Liver (tissue), 9 donors: ENCODE measurements around the gene NPAS2. TPM values are rescaled to one million over a fixed set of nuclear protein-coding genes. Genes with fewer than 3 reads are reported as not detected.

Experiments
- DNase-seq: peaks from one replicate; pipeline ENCODE4 v3.0.0-alpha.2; 2017; ENCODE audit warnings: low spot score
- H3K27ac ChIP-seq, 2 donors: one replicate each; pipeline ENCODE4 v1.7.0; 2013; ENCODE audit warnings: inconsistent platforms in 2 of 2, low read length in 2 of 2, control low read depth in 1 of 2, low read depth in 1 of 2, mild to moderate bottlenecking in 1 of 2
- H3K27me3 ChIP-seq, 4 donors: one replicate each; pipeline versions ENCODE4 v1.6.1 to v1.7.0; 2013; ENCODE audit warnings: low read length in 3 of 4, inconsistent platforms in 1 of 4, mild to moderate bottlenecking in 1 of 4, moderate library complexity in 1 of 4; ENCODE audit not compliant: control insufficient read depth in 4 of 4, insufficient read depth in 4 of 4
- H3K36me3 ChIP-seq, 4 donors: one replicate each; pipeline versions ENCODE4 v1.6.1 to v1.7.0; 2013; ENCODE audit warnings: low read length in 3 of 4, mild to moderate bottlenecking in 3 of 4, low read depth in 1 of 4, moderate library complexity in 1 of 4; ENCODE audit not compliant: control insufficient read depth in 4 of 4, insufficient read depth in 3 of 4
- H3K4me1 ChIP-seq, 4 donors: one replicate each; pipeline versions ENCODE4 v1.6.1 to v1.7.0; 2013; ENCODE audit warnings: low read length in 3 of 4, mild to moderate bottlenecking in 3 of 4, moderate library complexity in 1 of 4; ENCODE audit not compliant: control insufficient read depth in 4 of 4, insufficient read depth in 4 of 4
- H3K4me3 ChIP-seq, 3 donors: one replicate each; pipeline versions ENCODE4 v1.6.1 to v1.7.0; 2013; ENCODE audit warnings: low read length in 3 of 3, control low read depth in 1 of 3, low read depth in 1 of 3, mild to moderate bottlenecking in 1 of 3
- H3K9ac ChIP-seq, 2 donors: one replicate each; pipeline ENCODE4 v1.7.0; 2013; ENCODE audit warnings: low read length in 2 of 2, mild to moderate bottlenecking in 2 of 2, moderate library complexity in 2 of 2, control low read depth in 1 of 2, low read depth in 1 of 2
- H3K9me3 ChIP-seq, 4 donors: one replicate each; pipeline versions ENCODE4 v1.6.1 to v1.7.0; 2013; ENCODE audit warnings: low read length in 3 of 4; ENCODE audit not compliant: control insufficient read depth in 4 of 4
- ATF3 ChIP-seq: IDR thresholded peaks from 2 replicates; pipeline ENCODE4 v1.6.1; 2016; ENCODE audit warnings: antibody characterized with exemption
- CTCF ChIP-seq: fragments of 150-350 bp; IDR thresholded peaks from 2 replicates; pipeline ENCODE4 v1.5.1; 2017; ENCODE audit warnings: improper control_type of control experiment, low read depth, low read length; ENCODE audit not compliant: missing input control
- EGR1 ChIP-seq, 2 donors: IDR thresholded peaks; 2 replicates each; pipeline ENCODE4 v1.6.1; 2016 to 2018; ENCODE audit warnings: antibody characterized with exemption in 2 of 2, low read depth in 2 of 2
- FOXA2 ChIP-seq: IDR thresholded peaks from 2 replicates; pipeline ENCODE4 v1.6.1; 2016; ENCODE audit warnings: antibody characterized with exemption
- GABPA ChIP-seq, 2 donors: IDR thresholded peaks in 1 of 2; conservative IDR thresholded peaks in 1 of 2; 2 replicates each; pipeline ENCODE4 v1.6.1; 2016; ENCODE audit warnings: antibody characterized with exemption in 2 of 2, mild to moderate bottlenecking in 1 of 2, moderate library complexity in 1 of 2
- HNF4A ChIP-seq, 2 donors: conservative IDR thresholded peaks; 2 replicates each; pipeline ENCODE4 v1.6.1; 2016; ENCODE audit warnings: antibody characterized with exemption in 2 of 2, mild to moderate bottlenecking in 2 of 2
- HNF4G ChIP-seq: IDR thresholded peaks from 2 replicates; pipeline ENCODE4 v1.6.1; 2016; ENCODE audit warnings: antibody characterized with exemption
- JUND ChIP-seq, 2 donors: IDR thresholded peaks; 2 replicates each; pipeline ENCODE4 v1.6.1; 2016; ENCODE audit warnings: antibody characterized with exemption in 2 of 2
- MAX ChIP-seq: IDR thresholded peaks from 2 replicates; pipeline ENCODE4 v1.6.1; 2016; ENCODE audit warnings: antibody characterized with exemption
- NR2F2 ChIP-seq: IDR thresholded peaks from 2 replicates; pipeline ENCODE4 v1.6.1; 2016; ENCODE audit warnings: antibody characterized with exemption
- RAD21 ChIP-seq, 2 donors: IDR thresholded peaks; 2 replicates each; pipeline ENCODE4 v1.6.1; 2016; ENCODE audit warnings: antibody characterized with exemption in 2 of 2, mild to moderate bottlenecking in 2 of 2
- REST ChIP-seq: IDR thresholded peaks from 2 replicates; pipeline ENCODE4 v1.6.1; 2016; ENCODE audit warnings: antibody characterized with exemption, mild to moderate bottlenecking
- SP1 ChIP-seq: IDR thresholded peaks from 2 replicates; pipeline ENCODE4 v1.6.1; 2018; ENCODE audit warnings: antibody characterized with exemption, mild to moderate bottlenecking
- YY1 ChIP-seq: IDR thresholded peaks from 2 replicates; pipeline ENCODE4 v1.6.1; 2016; ENCODE audit warnings: antibody characterized with exemption, mild to moderate bottlenecking
- ZBTB33 ChIP-seq: IDR thresholded peaks from 2 replicates; pipeline ENCODE4 v1.6.1; 2016; ENCODE audit warnings: antibody characterized with exemption
- WGBS: extraction: QIAGEN DNeasy Blood & Tissue Kit; methylation state at CpG from one replicate; pipeline ENCODE4 v1.1.7; 2013; 5-methylcytosine and 5-hydroxymethylcytosine counted together
- polyA plus RNA-seq, 2 donors: library from polyadenylated mRNA; stranded (reverse) in 1 of 2; unstranded in 1 of 2; fragments of 200-250 nt in 1 of 2; fragments of >200 nt in 1 of 2; fragmentation: Nextera tagmentation in 1 of 2; extraction: Ambion mirVana in 1 of 2; gene quantifications; one replicate each; pipeline versions ENCODE4 v1.2.1 to v1.2.3, GENCODE V29; 2013 to 2015
- total RNA-seq, 2 donors: library from RNA; depleted of rRNA; stranded (reverse); fragments of >200 nt; gene quantifications; one replicate each; pipeline ENCODE4 v1.2.3, GENCODE V29; 2014
- donor health status: healthy.
- donor health status: healthy.
- donor health status: healthy.
- donor health status: healthy.
- donor health status: healthy.

The NPAS2 gene
- total and polyA plus RNA-seq, 4 donors = 0.33 to 24.3 (median 6.6) TPM

GRCh38 chr2:101026923-101027469 is 207.1 kb downstream of the NPAS2 start:
- Histone ChIP-seq H3K9me3 (no peaks in the 10 kb centered on the region), H3K27ac (no peak overlapping the region), H3K4me1 (no peaks in the 10 kb centered on the region), H3K36me3 (peaks cover 9 to 37% (median 18%) of the 10 kb centered on the region in 4 donors), H3K9ac (no peak overlapping the region), H3K27me3 (no peaks in the 10 kb centered on the region), H3K4me3 (no peak overlapping the region)
- TF ChIP-seq JUND (IDR thresholded peaks at IDR 0.05) (no peak), ZBTB33 (no peak), ATF3 (no peak), MAX (no peak), CTCF (no peak), HNF4A (conservative IDR thresholded peaks at IDR 0.05) (no peak)
- WGBS = 94% methylated on average over 15 of the region's 15 CpGs
- DNase-seq = no peak

GRCh38 chr2:101027852-101028251 is 207.9 kb downstream of the NPAS2 start:
- peaks cover 9 to 40% (median 25%) of the 10 kb centered on the region in 4 donors for H3K36me3 ChIP-seq
- no peaks in the 10 kb centered on the region for H3K4me1 ChIP-seq
- TF ChIP-seq HNF4A (conservative IDR thresholded peaks at IDR 0.05) (no peak), RAD21 (IDR thresholded peaks at IDR 0.05) (no peak), CTCF (no peak), ATF3 (no peak), ZBTB33 (no peak), EGR1 (IDR thresholded peaks at IDR 0.05; ENCODE audit: low read depth in 2 of 2) (no peak), MAX (no peak), YY1 (no peak), JUND (IDR thresholded peaks at IDR 0.05) (no peak), HNF4G (no peak), NR2F2 (no peak), FOXA2 (no peak), SP1 (no peak), REST (no peak), GABPA (IDR thresholded peaks at IDR 0.05 in 1 of 2, conservative IDR thresholded peaks at IDR 0.05 in 1 of 2) (no peak)
- DNase-seq = no peak
- H3K9ac ChIP-seq = no peak overlapping the region
- H3K27me3 ChIP-seq = no peaks in the 10 kb centered on the region
- no peak overlapping the region for H3K27ac ChIP-seq
- H3K4me3 ChIP-seq = no peak overlapping the region
- no peaks in the 10 kb centered on the region for H3K9me3 ChIP-seq
- 96% methylated on average over 8 of the region's 8 CpGs for WGBS
